H1 (cell line): ENCODE results near the gene ZFTA.

Source experiments
- CEBPB ChIP-seq: IDR thresholded peaks from 2 replicates; pipeline ENCODE4 v1.6.1; 2012; ENCODE audit warnings: low read depth, low read length
- CTCF ChIP-seq, 3 experiments: IDR thresholded peaks; 1 replicate in 2 of 3; 2 replicates in 1 of 3; pipeline versions ENCODE4 v1.5.1 to v1.6.1; 2011; ENCODE audit warnings: low read length in 3 of 3, mild to moderate bottlenecking in 3 of 3, inconsistent platforms in 2 of 3, low read depth in 1 of 3, moderate library complexity in 1 of 3; ENCODE audit not compliant: insufficient read depth in 1 of 3; ENCODE audit errors: control extremely low read depth in 1 of 3
- POLR2A ChIP-seq, 2 experiments: IDR thresholded peaks; 1 replicate in 1 of 2; 2 replicates in 1 of 2; pipeline ENCODE4 v1.6.1; 2011; ENCODE audit warnings: low read depth in 2 of 2, low read length in 2 of 2, mild to moderate bottlenecking in 2 of 2; ENCODE audit errors: control extremely low read depth in 1 of 2
- SIN3A ChIP-seq, 2 experiments: IDR thresholded peaks in 1 of 2; conservative IDR thresholded peaks in 1 of 2; 2 replicates each; pipeline ENCODE4 v1.6.1; 2011 to 2012; ENCODE audit warnings: low read length in 2 of 2, improper control_type of control experiment in 1 of 2, low read depth in 1 of 2, mild to moderate bottlenecking in 1 of 2
- USF2 ChIP-seq: IDR thresholded peaks from 2 replicates; pipeline ENCODE4 v1.6.1; 2011; ENCODE audit warnings: low read length, improper control_type of control experiment

GRCh38 chr11:63811522-63811921 lies 42.9 kb upstream of the ZFTA start:
- TF ChIP-seq CTCF (IDR thresholded peaks at IDR 0.05; ENCODE audit: control extremely low read depth in 1 of 3, insufficient read depth in 1 of 3, low read depth in 1 of 3, low read length in 3 of 3), result no peak
- no peak for TF ChIP-seq CEBPB
- TF ChIP-seq USF2, result no peak
- no peak for TF ChIP-seq POLR2A (IDR thresholded peaks at IDR 0.05; ENCODE audit: control extremely low read depth in 1 of 2, low read depth in 2 of 2, low read length in 2 of 2)
- no peak for TF ChIP-seq SIN3A (conservative IDR thresholded peaks at IDR 0.05 in 1 of 2, IDR thresholded peaks at IDR 0.05 in 1 of 2; ENCODE audit: low read depth in 1 of 2, low read length in 2 of 2)
